MCF 10A (cell line): ENCODE measurements around the gene PIK3CB. TPM values are rescaled to one million over a fixed set of nuclear protein-coding genes. Genes with fewer than 3 reads are reported as not detected.
A peak's percentile ranks its signal among the peaks of the same experiment; 100 is the strongest.

Source experiments
- BruUV-seq: library from RNA; stranded (reverse); fragments of 400-500 nt; replicated peaks from 2 replicates; lab custom pipeline; 2021; lab: Mats Ljungman, UMichigan
- CTCF ChIA-PET: fragments of 300-600 bp; sonication (Branson Sonifier 250); formaldehyde crosslinking; extraction: SDS; loops from one replicate; lab custom pipeline; 2021; ENCODE audit warnings: antibody characterized with exemption, inconsistent platforms; lab: Yijun Ruan, JAX
- POLR2A ChIA-PET: fragments of 300-600, 350-650 bp; sonication (Branson Sonifier 250); formaldehyde crosslinking; extraction: SDS; loops from one replicate; lab custom pipeline; 2020; ENCODE audit warnings: antibody characterized with exemption, inconsistent platforms; lab: Yijun Ruan, JAX
- DNase-seq: peaks from one replicate; pipeline ENCODE4 v3.0.0-alpha.2; 2018; ENCODE audit not compliant: unreplicated experiment
- H3K27ac Mint-ChIP-seq: one replicate; pipeline ENCODE4 v1.8.0; 2022; ENCODE audit warnings: mild to moderate bottlenecking, low read depth, mixed read lengths; ENCODE audit not compliant: unreplicated experiment
- H3K27me3 Mint-ChIP-seq: one replicate; pipeline ENCODE4 v1.8.0; 2022; ENCODE audit warnings: mixed read lengths; ENCODE audit not compliant: insufficient read depth, unreplicated experiment
- H3K36me3 Mint-ChIP-seq: one replicate; pipeline ENCODE4 v1.8.0; 2022; ENCODE audit warnings: mild to moderate bottlenecking, moderate library complexity, mixed read lengths; ENCODE audit not compliant: insufficient read depth, unreplicated experiment
- H3K4me1 Mint-ChIP-seq: one replicate; pipeline ENCODE4 v1.8.0; 2022; ENCODE audit warnings: mixed read lengths; ENCODE audit not compliant: insufficient read depth, unreplicated experiment
- H3K4me3 Mint-ChIP-seq: one replicate; pipeline ENCODE4 v1.8.0; 2022; ENCODE audit warnings: mild to moderate bottlenecking, moderate library complexity, mixed read lengths; ENCODE audit not compliant: unreplicated experiment
- H3K9me3 Mint-ChIP-seq: one replicate; pipeline ENCODE4 v1.8.0; 2022; ENCODE audit warnings: mixed read lengths; ENCODE audit not compliant: unreplicated experiment
- CTCF ChIP-seq: fragments of 200-600 bp; IDR thresholded peaks from one replicate; pipeline ENCODE4 v1.8.0; 2022; ENCODE audit warnings: antibody characterized with exemption, mild to moderate bottlenecking; ENCODE audit not compliant: unreplicated experiment
- intact Hi-C: fragments of 100-400 bp; cut with micrococcal nuclease; formaldehyde crosslinking; loops from 2 replicates; pipeline ENCODE4 v1.14.1; 2022
- total RNA-seq: library from RNA; stranded (reverse); gene quantifications from 2 replicates; pipeline ENCODE4 v1.2.3, GENCODE V29; 2022

The PIK3CB gene
- total RNA-seq, 1 experiment from 2014 or later = 21.1 TPM

- intact Hi-C loops = no loop called here
- no peaks in the 10 kb centered on the region for H3K27me3 Mint-ChIP-seq
- no peaks in the 10 kb centered on the region for H3K9me3 Mint-ChIP-seq
- TF ChIP-seq CTCF = no peak
- H3K36me3 Mint-ChIP-seq = peaks cover 2% of the 10 kb centered on the region
- H3K27ac Mint-ChIP-seq = no peak overlapping the region
- no TSS peak for BruUV-seq
- POLR2A ChIA-PET = interaction anchor here (1.1 to 2.2 kb wide), 2 partner anchors 15 to 54 kb away, joined by 3 to 10 read pairs; partner anchors contain the start of gene FAIM
- H3K4me3 Mint-ChIP-seq = no peak overlapping the region
- DNase-seq = no peak
- CTCF ChIA-PET = interaction anchor here (1.1 to 1.8 kb wide), 3 partner anchors 13 to 291 kb away, joined by 3 to 8 read pairs (median 7); partner anchors contain the start of gene CEP70
- H3K4me1 Mint-ChIP-seq = peaks cover 7% of the 10 kb centered on the region
Observed at GRCh38 chr3:138624518-138624917, 210.2 kb downstream of the PIK3CB start.

GRCh38 chr3:138620431-138620830 lies 214.3 kb downstream of the PIK3CB start:
- Mint-ChIP-seq H3K27ac (no peak overlapping the region), H3K4me3 (no peak overlapping the region), H3K36me3 (no peaks in the 10 kb centered on the region), H3K4me1 (no peaks in the 10 kb centered on the region), H3K9me3 (no peaks in the 10 kb centered on the region), H3K27me3 (no peaks in the 10 kb centered on the region)
- peak; percentile 24 for DNase-seq
- intact Hi-C loops = no loop called here
- TF ChIP-seq CTCF = no peak
- no TSS peak for BruUV-seq
- CTCF ChIA-PET = interaction anchor here (0.6 kb wide), 1 partner anchor 62 kb away, joined by 3 read pairs; no protein-coding TSS in a partner anchor
- POLR2A ChIA-PET = interaction anchor here (0.6 to 0.7 kb wide), 2 partner anchors 146 to 239 kb away, joined by 3 read pairs; no protein-coding TSS in a partner anchor

- no peak overlapping the region for H3K27ac Mint-ChIP-seq
- DNase-seq = no peak
- ChIA-PET CTCF (interaction anchor here (0.6 to 0.7 kb wide), 4 partner anchors 186 to 444 kb away, joined by 3 to 4 read pairs (median 3); no protein-coding TSS in a partner anchor), POLR2A (interaction anchor here (0.7 kb wide), 1 partner anchor 38 kb away, joined by 3 read pairs; no protein-coding TSS in a partner anchor)
- no peak for TF ChIP-seq CTCF
- no peaks in the 10 kb centered on the region for H3K27me3 Mint-ChIP-seq
- no peak overlapping the region for H3K4me3 Mint-ChIP-seq
- peaks cover 8% of the 10 kb centered on the region for H3K36me3 Mint-ChIP-seq
- no peaks in the 10 kb centered on the region for H3K9me3 Mint-ChIP-seq
- BruUV-seq = no TSS peak
- H3K4me1 Mint-ChIP-seq = no peaks in the 10 kb centered on the region
- intact Hi-C loops = no loop called here
Observed at GRCh38 chr3:138615462-138615861, 219.3 kb downstream of the PIK3CB start.

GRCh38 chr3:138609898-138610266 lies 224.8 kb downstream of the PIK3CB start:
- no peak for TF ChIP-seq CTCF
- intact Hi-C loops = no loop called here
- Mint-ChIP-seq H3K4me3 (peak overlapping the region; percentile 81), H3K27me3 (no peaks in the 10 kb centered on the region), H3K36me3 (peaks cover 14% of the 10 kb centered on the region), H3K4me1 (peaks cover 12% of the 10 kb centered on the region), H3K27ac (peak overlapping the region; percentile 87), H3K9me3 (no peaks in the 10 kb centered on the region)
- BruUV-seq = TSS peak; percentile 67
- DNase-seq = no peak
- ChIA-PET CTCF (interaction anchor here (0.6 to 1.7 kb wide), 4 partner anchors 12 to 306 kb away, joined by 3 to 9 read pairs (median 4); no protein-coding TSS in a partner anchor), POLR2A (interaction anchor here (0.6 to 2.9 kb wide), 10 partner anchors 9 to 312 kb away, joined by 3 to 17 read pairs (median 4); partner anchors contain the start of gene CEP70)
